ENCODE measurements around the gene DENND11.

- TF ChIP-seq POLR2A (IDR thresholded peaks at IDR 0.05; ENCODE audit: low read depth, low read length) (no peak), RAD21 (IDR thresholded peaks at IDR 0.05; ENCODE audit: low read length) (no peak), MAZ (IDR thresholded peaks at IDR 0.05; ENCODE audit: borderline replicate concordance, low read depth, low read length) (no peak), RCOR1 (IDR thresholded peaks at IDR 0.05; ENCODE audit: insufficient replicate concordance, low read length) (no peak), MXI1 (IDR thresholded peaks at IDR 0.05; ENCODE audit: borderline replicate concordance, low read depth, low read length) (no peak), BHLHE40 (IDR thresholded peaks at IDR 0.05; ENCODE audit: low read depth, low read length) (no peak), CHD1 (IDR thresholded peaks at IDR 0.05; ENCODE audit: low read depth, low read length) (no peak)
- TF ChIP-seq, protein P1, sequence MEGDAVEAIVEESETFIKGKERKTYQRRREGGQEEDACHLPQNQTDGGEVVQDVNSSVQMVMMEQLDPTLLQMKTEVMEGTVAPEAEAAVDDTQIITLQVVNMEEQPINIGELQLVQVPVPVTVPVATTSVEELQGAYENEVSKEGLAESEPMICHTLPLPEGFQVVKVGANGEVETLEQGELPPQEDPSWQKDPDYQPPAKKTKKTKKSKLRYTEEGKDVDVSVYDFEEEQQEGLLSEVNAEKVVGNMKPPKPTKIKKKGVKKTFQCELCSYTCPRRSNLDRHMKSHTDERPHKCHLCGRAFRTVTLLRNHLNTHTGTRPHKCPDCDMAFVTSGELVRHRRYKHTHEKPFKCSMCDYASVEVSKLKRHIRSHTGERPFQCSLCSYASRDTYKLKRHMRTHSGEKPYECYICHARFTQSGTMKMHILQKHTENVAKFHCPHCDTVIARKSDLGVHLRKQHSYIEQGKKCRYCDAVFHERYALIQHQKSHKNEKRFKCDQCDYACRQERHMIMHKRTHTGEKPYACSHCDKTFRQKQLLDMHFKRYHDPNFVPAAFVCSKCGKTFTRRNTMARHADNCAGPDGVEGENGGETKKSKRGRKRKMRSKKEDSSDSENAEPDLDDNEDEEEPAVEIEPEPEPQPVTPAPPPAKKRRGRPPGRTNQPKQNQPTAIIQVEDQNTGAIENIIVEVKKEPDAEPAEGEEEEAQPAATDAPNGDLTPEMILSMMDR (conservative IDR thresholded peaks at IDR 0.05; ENCODE audit: low read depth, low read length): no peak
- TF ChIP-seq, protein P2, sequence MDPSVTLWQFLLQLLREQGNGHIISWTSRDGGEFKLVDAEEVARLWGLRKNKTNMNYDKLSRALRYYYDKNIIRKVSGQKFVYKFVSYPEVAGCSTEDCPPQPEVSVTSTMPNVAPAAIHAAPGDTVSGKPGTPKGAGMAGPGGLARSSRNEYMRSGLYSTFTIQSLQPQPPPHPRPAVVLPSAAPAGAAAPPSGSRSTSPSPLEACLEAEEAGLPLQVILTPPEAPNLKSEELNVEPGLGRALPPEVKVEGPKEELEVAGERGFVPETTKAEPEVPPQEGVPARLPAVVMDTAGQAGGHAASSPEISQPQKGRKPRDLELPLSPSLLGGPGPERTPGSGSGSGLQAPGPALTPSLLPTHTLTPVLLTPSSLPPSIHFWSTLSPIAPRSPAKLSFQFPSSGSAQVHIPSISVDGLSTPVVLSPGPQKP (IDR thresholded peaks at IDR 0.05; ENCODE audit: borderline replicate concordance, low read depth, low read length): no peak
Measured at GRCh38 chr7:141748396-141748795, 46.4 kb upstream of the DENND11 start.

All from IMR-90 (cell line).